Measurements from ENCODE around the gene SH2D7. TPM values are rescaled to one million over a fixed set of nuclear protein-coding genes. Genes with fewer than 3 reads are reported as not detected.

The SH2D7 gene
- total RNA-seq, 1 donor from 2014 or later = not detected

DNA sequence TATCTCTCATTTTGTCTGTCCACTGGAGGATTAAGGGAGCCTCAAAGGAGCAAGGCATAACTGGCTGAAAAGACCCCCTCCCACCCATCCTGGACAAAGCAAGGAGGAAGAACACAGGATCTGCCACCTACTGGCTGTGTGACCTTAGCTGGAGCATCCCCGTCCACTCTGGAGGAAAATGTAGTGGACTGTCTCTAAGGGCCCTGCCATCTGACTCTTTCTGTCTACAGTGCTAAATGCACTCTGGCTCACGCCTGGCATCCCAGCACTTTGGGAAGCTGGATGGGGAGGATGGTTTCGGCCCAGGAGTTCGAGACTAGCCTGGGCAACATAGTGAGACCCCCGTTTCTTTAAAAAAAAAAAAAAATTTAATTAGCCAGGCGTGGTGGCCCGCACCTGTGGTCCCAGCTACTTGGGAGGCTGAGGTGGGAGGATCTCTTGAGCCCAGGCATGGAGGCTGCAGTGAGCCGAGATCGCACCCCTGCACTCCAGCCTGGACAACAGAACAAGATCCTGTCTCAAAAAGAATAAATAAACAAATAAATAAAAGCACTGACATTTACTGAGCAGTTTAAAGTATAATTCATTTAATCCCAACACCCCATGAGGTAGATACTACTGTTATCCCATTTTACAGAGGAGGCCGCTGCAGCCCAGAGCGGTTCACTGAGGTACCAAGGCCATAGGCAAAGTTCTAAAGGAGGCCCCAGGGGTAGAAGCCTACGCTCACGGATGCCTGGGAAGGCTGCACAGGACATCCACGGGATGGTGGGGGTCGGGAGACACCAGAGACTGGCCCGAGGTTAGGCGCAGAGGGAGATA, 15.9 kb upstream of the SH2D7 start:
- DNase-seq (ENCODE audit: low spot score in 2 of 2) = no peak
- no peak for FAIRE-seq

DNA sequence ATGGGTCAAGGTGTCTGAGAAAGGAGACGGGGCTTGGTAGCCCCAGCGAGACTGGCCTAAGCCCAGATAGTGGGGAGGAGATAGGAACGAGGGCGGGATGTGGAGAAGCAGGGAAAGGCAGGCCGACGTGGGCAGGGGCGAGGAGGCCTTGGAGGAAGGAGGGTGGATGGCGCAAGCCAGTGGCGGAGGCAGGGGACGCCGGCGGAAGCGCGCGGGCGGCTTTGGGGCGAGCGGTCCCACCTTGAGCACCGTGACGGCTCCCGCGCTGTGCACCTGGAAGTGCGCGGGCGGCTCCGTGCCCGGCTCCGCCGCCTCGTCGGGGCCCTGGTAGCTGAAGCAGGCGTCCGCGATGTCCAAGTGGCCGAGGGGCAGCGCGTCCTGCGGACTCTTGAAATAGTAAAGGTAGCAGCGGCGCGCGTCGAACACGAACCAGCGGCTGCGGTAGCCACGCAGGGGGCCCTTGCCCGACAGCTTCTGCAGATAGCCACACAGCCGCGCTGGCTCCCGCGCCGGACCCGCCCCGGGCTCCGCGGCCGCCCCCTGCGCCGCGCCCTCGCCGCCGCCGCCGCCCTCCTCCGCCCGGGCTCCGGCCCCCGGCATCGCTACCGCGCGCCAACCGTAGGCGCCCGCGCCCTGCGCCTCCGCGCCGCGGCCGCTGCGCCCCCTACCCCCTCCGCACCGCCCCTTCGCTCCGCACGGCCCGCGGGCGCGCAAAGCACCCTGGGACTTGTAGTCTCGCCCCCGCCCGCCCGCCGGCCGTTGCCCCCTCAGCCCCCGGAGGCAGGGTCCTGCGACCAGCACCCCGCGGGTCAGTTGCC, 15.1 kb upstream of the SH2D7 start, which contains the start of gene TBC1D2B:
Gene TBC1D2B (minus strand): TSS at position 659 of the 818 bp plus-strand sequence. CDS start 59 bp downstream, at position 600.
- FAIRE-seq (no peak), DNase-seq (ENCODE audit: low spot score in 2 of 2) (peak; percentile 79 to 82)

DNA sequence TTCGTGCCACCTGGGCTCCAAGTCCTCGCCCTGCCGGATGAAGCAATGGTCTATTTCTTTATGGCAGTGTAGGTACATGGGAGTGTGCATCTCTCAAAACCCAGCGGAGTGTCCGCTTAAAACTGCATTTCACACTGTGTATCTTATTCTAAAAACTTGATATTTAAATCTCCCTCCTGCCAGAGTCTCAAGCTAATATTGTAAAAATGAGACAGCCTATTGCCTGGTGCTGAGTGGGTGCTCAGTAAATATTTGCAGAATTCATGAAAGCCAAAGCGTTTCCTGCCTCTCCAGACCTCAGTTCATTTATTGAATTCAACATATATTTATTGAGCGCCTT, 14.5 kb upstream of the SH2D7 start:
- no peak for DNase-seq (ENCODE audit: low spot score in 2 of 2)
- FAIRE-seq = no peak

DNA sequence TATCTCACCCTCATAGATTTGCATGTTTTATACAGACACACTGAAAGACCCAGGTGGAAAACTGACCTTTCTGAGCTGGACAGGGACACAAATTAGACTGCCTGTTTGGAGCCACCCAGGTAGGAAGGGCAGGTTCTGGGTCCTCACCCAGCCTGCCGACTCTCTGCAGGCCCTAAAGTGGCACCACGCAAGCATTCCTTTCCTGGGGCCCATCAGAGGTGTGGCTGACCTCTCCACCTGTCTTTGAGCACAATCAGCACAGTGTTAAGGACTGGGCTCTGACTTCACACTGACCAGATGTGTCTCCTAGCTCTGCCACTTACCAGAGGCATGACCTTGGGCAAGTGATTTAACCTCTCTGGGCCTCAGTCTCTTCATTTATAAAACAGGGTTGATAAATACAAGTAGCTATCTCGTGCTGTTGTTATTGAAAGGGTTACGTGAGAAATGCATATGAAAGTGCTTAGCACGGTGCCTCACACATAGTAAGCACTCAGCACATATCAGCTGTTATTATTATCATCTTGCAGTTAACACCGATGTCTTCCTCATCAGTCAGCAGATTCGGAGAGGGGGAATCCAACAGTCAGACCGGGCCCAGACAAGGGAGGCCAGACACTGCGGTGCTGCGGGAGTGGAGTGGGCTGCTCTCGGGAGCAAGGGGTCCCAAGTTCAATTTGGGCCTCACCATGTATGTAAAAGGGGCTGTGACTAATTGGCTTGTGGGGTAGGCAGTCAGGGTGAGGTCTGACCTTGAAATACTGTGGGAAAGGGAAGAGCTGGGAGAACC, 12.9 kb upstream of the SH2D7 start:
- no peak for DNase-seq (ENCODE audit: low spot score in 2 of 2)
- FAIRE-seq = no peak

DNA sequence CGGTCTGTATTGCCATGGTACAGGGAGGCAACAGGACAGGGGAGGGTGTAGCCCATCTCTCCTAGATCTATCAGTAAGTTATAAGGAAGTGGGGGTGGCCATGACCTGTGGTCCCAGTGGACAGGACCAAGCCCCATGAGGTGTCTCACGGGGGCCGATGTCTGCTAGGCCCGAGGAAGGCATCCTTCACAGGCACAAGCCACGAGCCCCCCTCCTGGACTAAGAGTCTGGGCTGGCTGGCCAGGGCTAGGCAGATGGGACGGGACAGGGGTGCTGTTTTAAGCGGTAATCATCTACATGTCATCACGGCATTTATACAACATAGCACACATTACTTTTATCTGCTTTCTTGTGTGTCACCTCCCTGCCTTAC, 12.3 kb upstream of the SH2D7 start:
- no peak for FAIRE-seq
- DNase-seq (ENCODE audit: low spot score in 2 of 2) = no peak

DNA sequence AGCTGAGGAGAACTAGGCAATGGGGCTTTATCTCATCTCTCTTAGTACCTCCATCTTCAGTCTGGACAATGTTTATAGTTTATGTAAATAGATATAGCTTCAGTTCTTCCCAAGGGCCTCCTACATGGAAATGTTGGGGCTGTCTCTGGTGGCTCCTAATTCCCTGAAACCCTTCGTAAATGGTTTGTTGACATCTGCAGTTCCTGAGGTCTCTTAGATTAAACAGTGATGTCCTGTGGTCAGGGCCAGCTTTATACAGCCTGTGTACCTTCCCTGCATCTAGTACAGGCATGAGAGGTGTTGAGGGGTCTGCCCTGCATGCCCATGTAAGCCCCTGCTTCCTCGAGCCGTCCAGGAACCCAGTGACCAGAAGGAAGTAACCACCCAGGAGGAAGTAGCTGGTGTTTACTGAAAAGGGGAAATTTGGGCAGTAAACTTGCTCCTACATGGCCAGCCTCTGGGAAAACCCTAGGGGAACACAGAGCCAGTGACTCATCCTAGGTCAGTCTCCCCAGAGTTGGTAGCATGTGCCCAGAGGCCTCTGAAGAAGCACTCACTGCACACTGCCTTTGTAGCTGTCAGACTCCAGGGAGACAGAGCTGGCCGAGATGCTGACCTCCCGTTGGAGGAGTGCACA, 10.1 kb upstream of the SH2D7 start:
- FAIRE-seq = no peak
- DNase-seq (ENCODE audit: low spot score in 2 of 2) = no peak

DNA sequence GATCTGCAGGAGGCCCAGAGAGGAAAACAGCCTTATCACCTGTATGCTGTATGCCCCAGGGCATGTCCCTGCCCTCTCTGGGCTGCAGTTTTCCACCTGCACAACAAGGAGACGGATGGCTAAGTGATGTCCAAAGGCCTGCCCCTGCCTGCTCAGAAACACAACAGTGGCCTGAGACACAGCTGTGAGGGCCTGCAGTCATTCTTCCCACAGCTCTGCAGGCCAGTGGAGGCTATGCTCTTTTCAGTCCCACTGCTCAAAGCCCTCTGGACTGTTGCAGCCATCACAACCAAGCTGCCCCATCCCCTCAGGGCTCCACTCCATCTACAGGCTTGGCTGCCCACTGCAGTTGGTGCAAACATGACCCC, 9.6 kb upstream of the SH2D7 start:
- DNase-seq (ENCODE audit: low spot score in 2 of 2) (no peak), FAIRE-seq (no peak)

DNA sequence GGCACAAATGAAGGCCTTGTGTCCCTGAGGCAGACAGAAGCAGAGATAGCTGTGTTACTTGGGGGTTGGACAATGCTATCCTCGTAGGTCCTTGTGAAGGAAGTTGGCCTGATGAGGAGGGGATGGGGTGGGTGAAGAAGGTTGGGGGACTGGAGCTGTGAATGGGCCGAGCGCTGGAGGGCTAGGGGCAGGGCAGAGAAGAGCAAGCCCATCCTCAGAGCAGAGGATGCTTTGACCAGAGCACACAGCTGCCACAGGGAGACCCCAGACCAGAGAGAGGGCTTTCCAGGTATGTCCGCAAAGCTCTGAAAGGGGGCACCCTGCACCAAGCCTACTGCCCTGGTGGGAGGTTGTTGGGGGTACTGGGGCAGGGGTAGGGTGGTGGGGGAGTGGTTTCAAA, 9.2 kb upstream of the SH2D7 start:
- FAIRE-seq (no peak), DNase-seq (ENCODE audit: low spot score in 2 of 2) (no peak)

DNA sequence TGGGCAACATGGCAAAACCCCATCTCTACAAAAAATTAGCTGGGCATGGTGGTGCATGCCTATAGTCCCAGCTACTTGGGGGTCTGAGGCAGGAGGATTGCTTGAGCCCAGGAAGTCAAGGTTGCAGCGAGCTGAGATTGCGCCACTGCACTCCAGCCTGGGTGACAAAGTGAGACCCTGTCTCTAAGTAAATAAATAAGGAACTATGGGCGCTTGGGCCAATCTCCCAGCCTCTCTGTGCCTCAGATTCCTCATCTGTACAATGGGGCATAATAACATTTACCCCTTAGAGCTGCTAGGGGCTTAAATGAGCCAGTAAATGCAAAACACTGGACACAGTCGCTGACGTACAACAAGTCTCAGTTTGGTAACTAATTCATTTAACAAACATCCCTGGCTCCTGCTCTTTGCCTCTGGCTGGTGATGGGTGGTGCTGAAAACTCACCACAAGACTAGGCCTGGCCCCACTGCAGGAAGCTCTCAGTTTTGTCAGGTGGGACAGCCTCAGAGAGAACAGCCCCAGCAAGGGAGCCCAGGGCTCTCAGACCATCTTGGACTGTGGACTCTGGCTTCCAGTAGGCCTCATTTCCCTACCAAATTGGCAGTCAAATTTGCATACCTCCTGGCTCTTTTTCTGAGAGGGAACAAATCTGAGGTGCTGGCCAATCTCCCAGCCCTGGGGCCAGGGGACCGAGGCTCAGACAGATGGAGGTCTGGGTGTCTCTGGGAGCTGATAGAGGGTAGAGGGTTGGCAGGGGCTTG, 8.5 kb upstream of the SH2D7 start:
- no peak for DNase-seq (ENCODE audit: low spot score in 2 of 2)
- no peak for FAIRE-seq

DNA sequence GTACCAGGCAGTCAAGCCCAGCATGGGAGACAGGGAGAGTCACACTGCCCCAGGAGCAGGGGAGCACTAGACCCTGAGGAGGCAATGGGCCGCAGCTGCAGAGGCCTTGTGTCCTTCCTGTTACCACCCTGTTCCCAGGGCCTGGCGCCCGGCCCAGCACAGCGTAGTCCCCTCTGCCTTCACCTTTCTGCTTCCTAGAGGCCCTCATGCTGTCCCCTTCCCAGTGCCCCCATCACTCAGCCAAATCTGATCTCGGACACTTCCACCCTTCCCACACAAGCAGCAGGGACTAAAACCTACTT, 8.0 kb upstream of the SH2D7 start:
- no peak for DNase-seq (ENCODE audit: low spot score in 2 of 2)
- FAIRE-seq = no peak

DNA sequence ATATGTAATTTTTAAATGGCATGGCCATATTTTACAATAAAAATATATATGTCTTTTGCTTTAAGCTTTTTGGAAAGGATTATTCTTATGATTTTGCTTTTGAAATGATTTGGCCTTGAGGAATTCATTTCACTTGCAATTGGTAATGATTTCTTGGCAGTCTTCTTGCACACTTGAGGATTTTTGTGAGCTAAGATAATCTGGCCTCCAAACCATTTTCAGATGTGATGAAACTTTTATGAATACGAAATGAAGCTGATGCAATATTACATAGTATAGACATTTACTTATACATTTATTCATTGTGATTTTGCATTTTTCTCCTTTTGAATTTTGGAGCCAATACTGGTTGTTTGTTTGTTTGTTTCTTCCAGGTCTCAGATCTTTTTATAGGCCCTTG, 6.4 kb upstream of the SH2D7 start:
- FAIRE-seq = no peak
- DNase-seq (ENCODE audit: low spot score in 2 of 2) = no peak

DNA sequence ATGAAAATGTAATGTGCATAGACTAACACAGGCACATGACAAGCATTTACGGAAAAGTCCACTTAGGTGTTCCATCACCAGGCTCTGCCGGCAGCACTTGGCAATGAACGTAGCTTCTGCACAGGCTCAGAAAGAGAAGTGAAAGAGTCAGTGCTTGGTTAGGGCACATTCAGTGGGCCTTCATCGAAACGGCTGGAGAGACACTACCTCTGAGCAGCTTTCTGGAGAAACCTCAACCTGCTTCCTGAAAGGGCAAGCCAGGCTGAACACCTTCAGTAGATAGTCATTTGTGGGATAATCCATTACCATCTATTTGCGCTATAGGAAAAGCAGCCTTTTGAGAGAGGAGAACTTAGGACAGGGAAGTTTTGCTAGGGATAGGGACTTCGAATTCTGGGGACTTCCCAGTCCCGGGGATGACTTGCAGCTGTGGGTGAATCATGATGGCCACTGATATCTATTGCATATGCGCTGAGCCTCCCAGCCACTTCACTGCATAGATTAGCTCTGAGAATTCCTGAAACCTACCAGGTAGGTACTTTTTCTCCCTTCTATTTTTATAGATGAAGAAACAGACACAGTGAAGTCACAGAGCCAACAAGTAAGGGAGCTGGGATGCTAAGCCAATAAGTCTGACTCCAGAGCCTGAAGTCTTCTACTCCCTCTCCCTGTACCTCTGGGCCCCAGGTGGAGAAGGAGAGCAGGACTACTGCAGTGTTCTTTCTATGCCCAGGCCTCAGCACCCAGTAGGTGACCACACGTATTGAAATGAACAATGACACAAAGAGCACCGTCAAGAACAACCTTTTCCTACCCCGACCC, 4.2 kb upstream of the SH2D7 start:
- no peak for FAIRE-seq
- DNase-seq (ENCODE audit: low spot score in 2 of 2) = no peak

DNA sequence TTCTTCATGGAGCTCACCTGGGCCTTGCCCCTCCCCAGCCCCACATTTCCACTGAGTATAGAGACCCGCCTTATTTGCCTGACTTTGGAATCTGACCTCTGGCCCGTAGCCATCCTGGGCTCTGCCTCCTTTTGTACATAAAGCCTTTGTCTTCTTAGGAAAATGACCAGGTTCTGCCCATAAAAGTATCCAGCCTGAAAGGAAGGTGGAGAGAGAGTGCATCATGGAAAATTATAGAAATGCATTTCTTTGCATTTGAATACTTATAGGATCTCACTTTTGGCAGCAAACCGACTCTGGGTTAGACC, 3.6 kb upstream of the SH2D7 start:
- no peak for FAIRE-seq
- no peak for DNase-seq (ENCODE audit: low spot score in 2 of 2)

DNA sequence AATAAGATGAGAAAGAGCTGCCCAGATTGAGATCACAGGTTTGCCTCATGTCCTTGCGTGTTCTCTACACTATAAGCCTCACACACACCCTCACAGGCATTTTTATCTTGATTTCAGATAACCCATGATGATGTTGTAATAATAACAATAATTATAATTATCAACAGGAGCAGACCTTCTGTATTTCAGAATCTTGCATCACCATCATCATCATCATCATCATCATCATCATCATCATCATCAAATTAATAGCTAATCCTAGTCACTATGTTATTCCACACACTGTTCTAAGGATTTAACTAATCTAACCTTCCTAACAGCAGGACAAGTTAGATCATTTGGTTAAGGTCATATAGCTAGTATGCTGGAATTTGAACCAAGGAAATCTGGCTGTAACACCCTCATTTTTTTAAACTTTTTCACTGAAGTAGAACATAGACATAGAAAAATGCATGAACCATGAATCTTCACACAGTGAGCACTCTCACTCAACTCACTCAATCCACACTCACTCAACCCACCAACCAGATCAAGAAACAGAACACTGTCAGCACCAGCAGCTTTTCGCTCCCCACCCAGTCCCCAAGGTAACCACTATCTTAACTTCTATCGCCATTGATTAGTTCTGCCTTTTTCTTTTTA, 1.8 kb upstream of the SH2D7 start:
- no peak for DNase-seq (ENCODE audit: low spot score in 2 of 2)
- FAIRE-seq = no peak

DNA sequence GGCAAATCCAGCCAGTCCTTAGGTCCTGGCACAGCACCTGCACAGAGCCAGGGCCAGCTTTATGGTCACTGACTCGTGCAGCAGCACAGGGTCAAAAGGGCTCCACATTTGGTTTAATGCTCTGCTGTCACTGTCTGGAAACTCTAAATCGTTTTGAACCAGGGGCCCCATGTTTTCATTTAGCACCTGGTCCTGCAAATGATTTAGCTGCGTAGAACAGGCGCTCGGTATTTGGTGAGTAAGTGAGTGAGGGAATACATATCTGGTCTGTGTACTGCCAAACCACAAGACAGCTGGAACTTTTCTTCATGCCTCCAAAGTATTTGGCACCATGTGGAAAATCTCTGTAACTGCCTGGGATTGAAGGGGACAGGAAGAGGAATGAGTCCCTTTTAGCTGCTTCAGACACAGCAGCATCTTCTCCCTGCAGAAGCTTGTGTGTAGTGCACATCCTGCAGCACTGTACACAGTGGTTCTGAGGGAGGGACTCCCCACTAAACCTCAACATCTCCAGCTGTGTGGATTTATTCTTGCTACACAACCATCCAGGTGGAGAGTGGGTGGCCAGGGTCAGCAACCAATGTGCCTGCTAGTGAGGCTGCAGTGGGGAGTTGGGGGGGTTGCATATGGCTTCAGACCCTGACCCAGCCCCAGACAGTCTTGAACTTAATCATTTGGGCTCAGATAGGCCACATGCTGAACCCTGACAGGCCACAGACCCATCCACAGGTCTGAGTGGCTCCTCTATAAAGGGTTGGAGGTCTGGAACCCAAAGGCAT, 1.1 kb downstream of the SH2D7 start:
- FAIRE-seq (no peak), DNase-seq (ENCODE audit: low spot score in 2 of 2) (no peak)

DNA sequence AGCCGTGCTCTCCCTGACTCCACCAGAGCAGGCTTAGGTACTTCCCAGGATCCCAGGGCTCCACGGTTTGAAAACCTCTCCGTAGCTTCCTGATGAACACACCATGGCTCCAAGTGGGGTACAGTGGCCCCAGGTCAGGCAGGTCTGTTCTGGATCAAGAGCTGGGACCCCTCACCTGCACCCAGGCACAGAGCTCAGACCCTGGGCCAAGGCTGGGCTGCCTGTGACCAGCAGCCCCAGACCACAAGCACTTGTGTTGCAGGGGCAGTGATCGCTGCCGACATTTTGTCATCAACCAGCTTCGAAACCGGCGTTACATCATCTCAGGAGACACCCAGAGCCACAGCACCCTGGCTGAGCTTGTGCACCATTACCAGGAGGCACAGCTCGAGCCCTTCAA, 5.3 kb downstream of the SH2D7 start:
- FAIRE-seq (no peak), DNase-seq (ENCODE audit: low spot score in 2 of 2) (no peak)

DNA sequence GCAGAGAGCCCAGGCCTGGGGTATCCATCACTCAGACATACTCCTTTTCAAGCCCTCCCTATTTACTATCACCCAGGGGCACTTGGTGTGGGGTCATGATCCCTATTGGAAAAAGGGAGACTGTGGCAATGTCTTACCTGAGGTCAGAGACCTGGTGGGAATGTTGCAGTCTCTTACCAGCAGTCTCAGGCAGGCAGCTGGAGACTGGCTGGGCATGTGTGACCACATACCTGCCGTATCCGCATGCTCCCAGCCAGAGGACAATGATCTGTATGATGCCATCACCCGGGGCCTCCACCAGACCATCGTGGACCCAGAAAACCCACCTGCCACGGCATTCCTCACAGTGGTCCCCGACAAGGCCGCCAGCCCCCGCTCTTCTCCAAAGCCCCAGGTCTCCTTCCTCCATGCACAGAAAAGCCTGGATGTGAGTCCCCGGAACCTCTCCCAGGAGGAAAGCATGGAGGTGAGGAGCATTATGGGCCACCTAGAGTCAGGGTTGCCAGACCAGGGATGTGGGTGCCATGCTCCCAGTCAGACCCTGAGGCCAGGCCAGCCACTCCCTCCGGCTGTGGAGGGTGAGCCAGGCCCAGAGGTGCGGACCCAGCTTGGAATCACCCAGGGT, 5.9 kb downstream of the SH2D7 start:
- no peak for FAIRE-seq
- no peak for DNase-seq (ENCODE audit: low spot score in 2 of 2)

DNA sequence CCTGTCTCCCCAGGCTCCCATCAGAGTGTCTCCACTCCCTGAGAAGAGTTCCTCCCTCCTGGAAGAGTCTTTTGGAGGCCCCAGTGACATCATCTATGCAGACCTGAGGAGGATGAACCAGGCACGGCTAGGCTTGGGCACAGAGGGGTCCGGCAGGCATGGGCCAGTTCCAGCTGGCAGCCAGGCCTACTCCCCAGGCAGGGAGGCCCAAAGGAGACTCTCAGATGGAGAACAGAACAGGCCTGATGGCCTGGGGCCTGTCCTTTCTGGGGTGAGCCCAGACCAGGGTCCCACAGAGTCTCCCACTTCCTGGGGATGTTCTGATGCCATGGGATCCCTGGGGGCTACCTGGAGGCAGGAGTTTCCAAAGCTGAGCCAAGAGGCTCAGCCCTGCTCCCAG, 8.5 kb downstream of the SH2D7 start:
- DNase-seq (ENCODE audit: low spot score in 2 of 2) (no peak), FAIRE-seq (no peak)
